ENCODE measurements around the gene CLTCL1. TPM values are rescaled to one million over a fixed set of nuclear protein-coding genes. Genes with fewer than 3 reads are reported as not detected.

CLTCL1 gene
- total RNA-seq, 1 experiment from 2014 or later: 7.1 TPM

DNA sequence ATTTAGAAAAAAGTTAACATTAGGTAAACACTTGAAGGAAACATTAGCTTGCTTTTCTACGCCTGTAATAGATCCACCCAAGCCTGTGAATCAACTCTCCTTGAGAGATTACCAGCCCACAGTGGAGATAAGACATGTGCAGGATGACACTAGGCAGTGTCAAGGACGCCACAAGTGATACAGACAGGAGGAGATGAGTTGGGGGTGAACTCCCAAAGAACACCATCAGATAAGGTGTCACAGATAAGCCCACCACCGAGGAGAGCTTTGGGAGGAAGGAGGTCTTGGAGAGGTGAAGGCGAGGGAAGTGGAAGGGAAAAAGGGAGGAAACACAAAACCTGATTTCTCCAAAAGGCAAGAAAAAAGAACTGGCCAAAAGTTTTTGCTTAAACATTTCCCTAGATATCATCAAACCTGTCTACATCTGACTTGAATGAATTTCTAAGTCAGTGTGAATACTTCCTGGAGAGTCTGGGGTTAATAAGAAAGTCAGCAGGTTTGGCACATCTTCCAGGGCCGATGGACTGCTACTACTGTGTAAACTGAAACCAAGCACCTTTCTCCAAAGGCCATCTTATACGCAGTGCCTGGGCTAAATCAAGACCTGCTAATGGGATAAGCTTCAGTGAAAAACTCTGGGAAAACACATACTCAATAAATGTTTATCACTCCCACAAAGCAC, 15.5 kb downstream of the CLTCL1 start:
- Histone ChIP-seq H3K79me2 (ENCODE audit: insufficient read depth, low read length) (no peaks in the 10 kb centered on the region), H4K20me1 (ENCODE audit: insufficient read depth) (no peaks in the 10 kb centered on the region), H3K4me3 (replicated peaks in 1 of 2; ENCODE audit: low read depth in 1 of 2, low read length in 2 of 2) (no peak overlapping the region), H3K9me3 (ENCODE audit: control insufficient read depth in 1 of 2, insufficient read depth in 1 of 2, low read depth in 1 of 2, low read length in 2 of 2) (no peaks in the 10 kb centered on the region), H3K36me3 (ENCODE audit: control insufficient read depth in 1 of 2, insufficient read depth in 2 of 2, low read length in 2 of 2) (no peaks in the 10 kb centered on the region), H3K4me1 (ENCODE audit: control insufficient read depth in 1 of 2, insufficient read depth in 2 of 2, low read length in 2 of 2) (no peaks in the 10 kb centered on the region), H3K9ac (ENCODE audit: low read length) (no peak overlapping the region), H3K4me2 (ENCODE audit: low read length) (no peak overlapping the region), H3K27ac (ENCODE audit: low read depth, low read length) (no peak overlapping the region), H3K9me2 (ENCODE audit: insufficient read depth) (no peaks in the 10 kb centered on the region), H3K27me3 (ENCODE audit: insufficient read depth, low read length) (no peaks in the 10 kb centered on the region), H2AFZ (ENCODE audit: low read depth, low read length, poor library complexity, severe bottlenecking) (no peak overlapping the region)
- BruUV-seq (replicated peaks): no TSS peak
- ATAC-seq (no peak), DNase-seq (ENCODE audit: low read depth, low spot score) (no peak)
- ChIA-PET RAD21 (ENCODE audit: low non-redundant PET in 1 of 2, low total read pairs in 2 of 2, uncharacterized antibody in 2 of 2, unreplicated experiment in 2 of 2) (no interaction called here), CTCF (no interaction called here), POLR2A (no interaction called here)
- no peak for TF ChIP-seq CBX3 (IDR thresholded peaks at IDR 0.05; ENCODE audit: low read depth)
- TF ChIP-seq FOSL1 (IDR thresholded peaks at IDR 0.05; ENCODE audit: low read depth): no peak
- TF ChIP-seq POLR2AphosphoS5 (IDR thresholded peaks at IDR 0.05; ENCODE audit: low read depth, low read length): no peak
- intact Hi-C loops (cut with micrococcal nuclease): no loop called here

DNA sequence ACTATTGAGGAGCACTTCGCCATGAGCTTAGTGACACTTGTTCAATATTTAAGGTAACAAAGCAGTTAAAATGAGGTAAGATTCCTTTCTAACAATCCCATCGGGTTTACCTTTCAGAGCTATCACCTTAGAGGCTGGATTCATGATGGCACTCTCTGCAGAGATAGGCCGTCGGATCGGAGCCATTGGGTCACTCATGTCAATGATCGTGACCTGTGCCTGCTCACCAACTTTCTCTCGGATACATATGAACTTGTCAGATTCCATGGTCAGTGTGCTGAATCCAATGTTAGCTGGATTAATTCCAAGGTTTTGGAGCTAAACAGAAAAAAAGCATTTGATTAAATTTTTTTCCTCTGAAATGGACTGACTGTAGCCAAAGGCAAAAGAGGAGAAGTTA, 16.0 kb downstream of the CLTCL1 start:
- Histone ChIP-seq H3K9me2 (ENCODE audit: insufficient read depth) (no peaks in the 10 kb centered on the region), H3K36me3 (ENCODE audit: control insufficient read depth in 1 of 2, insufficient read depth in 2 of 2, low read length in 2 of 2) (no peaks in the 10 kb centered on the region), H3K9ac (ENCODE audit: low read length) (no peak overlapping the region), H3K9me3 (ENCODE audit: control insufficient read depth in 1 of 2, insufficient read depth in 1 of 2, low read depth in 1 of 2, low read length in 2 of 2) (no peaks in the 10 kb centered on the region), H3K4me3 (replicated peaks in 1 of 2; ENCODE audit: low read depth in 1 of 2, low read length in 2 of 2) (no peak overlapping the region), H3K4me1 (ENCODE audit: control insufficient read depth in 1 of 2, insufficient read depth in 2 of 2, low read length in 2 of 2) (no peaks in the 10 kb centered on the region), H3K4me2 (ENCODE audit: low read length) (no peak overlapping the region), H3K79me2 (ENCODE audit: insufficient read depth, low read length) (no peaks in the 10 kb centered on the region), H4K20me1 (ENCODE audit: insufficient read depth) (no peaks in the 10 kb centered on the region), H3K27me3 (ENCODE audit: insufficient read depth, low read length) (no peaks in the 10 kb centered on the region), H3K27ac (ENCODE audit: low read depth, low read length) (no peak overlapping the region), H2AFZ (ENCODE audit: low read depth, low read length, poor library complexity, severe bottlenecking) (no peak overlapping the region)
- ATAC-seq (no peak), DNase-seq (ENCODE audit: low read depth, low spot score) (no peak)
- POLR2A ChIA-PET: no interaction called here
- CTCF ChIA-PET: no interaction called here
- BruUV-seq (replicated peaks): no TSS peak
- intact Hi-C loops (cut with micrococcal nuclease): no loop called here
- RAD21 ChIA-PET (ENCODE audit: low non-redundant PET in 1 of 2, low total read pairs in 2 of 2, uncharacterized antibody in 2 of 2, unreplicated experiment in 2 of 2): no interaction called here
- TF ChIP-seq, protein P1, sequence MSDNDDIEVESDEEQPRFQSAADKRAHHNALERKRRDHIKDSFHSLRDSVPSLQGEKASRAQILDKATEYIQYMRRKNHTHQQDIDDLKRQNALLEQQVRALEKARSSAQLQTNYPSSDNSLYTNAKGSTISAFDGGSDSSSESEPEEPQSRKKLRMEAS (IDR thresholded peaks at IDR 0.05): no peak
- TF ChIP-seq ZNF274 (IDR thresholded peaks at IDR 0.05; ENCODE audit: low read depth, low read length) (no peak), EZH2 (IDR thresholded peaks at IDR 0.05) (no peak), REST (IDR thresholded peaks at IDR 0.05; ENCODE audit: low read depth) (no peak), FOSL1 (IDR thresholded peaks at IDR 0.05; ENCODE audit: low read depth) (no peak), POLR2AphosphoS5 (IDR thresholded peaks at IDR 0.05; ENCODE audit: low read depth, low read length) (no peak), YY1 (IDR thresholded peaks at IDR 0.05; ENCODE audit: extremely low read depth, insufficient replicate concordance, low read depth, low read length) (no peak), SP1 (IDR thresholded peaks at IDR 0.05; ENCODE audit: low read depth) (no peak), TCF7L2 (IDR thresholded peaks at IDR 0.05; ENCODE audit: borderline replicate concordance, extremely low read depth, insufficient read depth, insufficient read length) (no peak), EZH2phosphoT487 (IDR thresholded peaks at IDR 0.05; ENCODE audit: borderline replicate concordance) (no peak), ELF1 (IDR thresholded peaks at IDR 0.05; ENCODE audit: borderline replicate concordance, low read depth) (no peak), CBX3 (IDR thresholded peaks at IDR 0.05; ENCODE audit: low read depth) (no peak)
- TF ChIP-seq, protein P2, sequence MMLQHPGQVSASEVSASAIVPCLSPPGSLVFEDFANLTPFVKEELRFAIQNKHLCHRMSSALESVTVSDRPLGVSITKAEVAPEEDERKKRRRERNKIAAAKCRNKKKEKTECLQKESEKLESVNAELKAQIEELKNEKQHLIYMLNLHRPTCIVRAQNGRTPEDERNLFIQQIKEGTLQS (IDR thresholded peaks at IDR 0.05): no peak
